22Rv1 (cell line): Measurements from ENCODE around the gene NDUFV2.

Experiments used
- ZFX ChIP-seq: fragments of 450-650 bp; IDR thresholded peaks from 2 replicates; pipeline ENCODE4 v1.6.1; 2017; ENCODE audit warnings: antibody characterized with exemption, borderline replicate concordance
- TF ChIP-seq, protein P1 (sequence below): fragments of 450-650 bp; IDR thresholded peaks from 2 replicates; pipeline ENCODE4 v1.5.1; 2017; ENCODE audit warnings: mild to moderate bottlenecking

DNA sequence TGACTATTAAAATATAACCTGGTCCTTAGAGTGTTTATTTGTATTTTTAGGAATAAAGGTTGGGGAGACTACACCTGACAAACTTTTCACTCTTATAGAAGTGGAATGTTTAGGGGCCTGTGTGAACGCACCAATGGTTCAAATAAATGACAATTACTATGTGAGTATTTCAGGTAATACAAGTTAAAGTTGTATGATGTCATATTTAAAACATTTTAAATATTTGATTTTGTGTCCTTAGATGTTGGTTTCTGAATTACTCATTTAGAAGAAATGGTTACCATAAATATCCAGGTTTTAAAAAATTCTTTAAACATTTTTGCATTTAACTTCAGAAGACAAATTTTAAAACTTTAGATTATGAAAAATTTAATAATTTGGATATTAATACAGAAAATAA, 22.3 kb downstream of the NDUFV2 start:
- TF ChIP-seq, protein P1, sequence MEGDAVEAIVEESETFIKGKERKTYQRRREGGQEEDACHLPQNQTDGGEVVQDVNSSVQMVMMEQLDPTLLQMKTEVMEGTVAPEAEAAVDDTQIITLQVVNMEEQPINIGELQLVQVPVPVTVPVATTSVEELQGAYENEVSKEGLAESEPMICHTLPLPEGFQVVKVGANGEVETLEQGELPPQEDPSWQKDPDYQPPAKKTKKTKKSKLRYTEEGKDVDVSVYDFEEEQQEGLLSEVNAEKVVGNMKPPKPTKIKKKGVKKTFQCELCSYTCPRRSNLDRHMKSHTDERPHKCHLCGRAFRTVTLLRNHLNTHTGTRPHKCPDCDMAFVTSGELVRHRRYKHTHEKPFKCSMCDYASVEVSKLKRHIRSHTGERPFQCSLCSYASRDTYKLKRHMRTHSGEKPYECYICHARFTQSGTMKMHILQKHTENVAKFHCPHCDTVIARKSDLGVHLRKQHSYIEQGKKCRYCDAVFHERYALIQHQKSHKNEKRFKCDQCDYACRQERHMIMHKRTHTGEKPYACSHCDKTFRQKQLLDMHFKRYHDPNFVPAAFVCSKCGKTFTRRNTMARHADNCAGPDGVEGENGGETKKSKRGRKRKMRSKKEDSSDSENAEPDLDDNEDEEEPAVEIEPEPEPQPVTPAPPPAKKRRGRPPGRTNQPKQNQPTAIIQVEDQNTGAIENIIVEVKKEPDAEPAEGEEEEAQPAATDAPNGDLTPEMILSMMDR = no peak
- no peak for TF ChIP-seq ZFX
